Measurements from ENCODE around the gene HBM.

DNA sequence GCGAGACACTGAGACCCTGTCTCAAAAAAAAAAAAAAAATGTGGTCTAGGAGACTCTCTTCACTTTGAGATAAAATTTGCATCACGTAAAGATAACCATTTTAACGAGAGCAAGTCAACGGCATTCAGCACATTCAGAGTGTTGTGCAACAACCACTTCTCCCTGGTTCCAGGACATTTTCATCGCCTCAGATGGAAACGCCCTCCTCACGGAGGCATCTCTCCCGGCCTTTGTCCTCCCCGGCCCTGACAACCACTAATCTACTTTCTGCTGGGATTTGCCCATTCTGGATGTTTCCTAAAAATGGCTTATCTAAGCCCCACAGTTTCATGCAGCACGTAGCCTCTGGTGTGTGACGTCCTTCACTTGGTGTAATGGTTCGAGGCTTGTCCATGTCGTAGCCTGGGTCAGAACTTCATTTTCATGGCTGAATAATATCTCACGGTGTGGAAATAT is 21.0 kb upstream of the HBM start:
- TF ChIP-seq, protein P1, sequence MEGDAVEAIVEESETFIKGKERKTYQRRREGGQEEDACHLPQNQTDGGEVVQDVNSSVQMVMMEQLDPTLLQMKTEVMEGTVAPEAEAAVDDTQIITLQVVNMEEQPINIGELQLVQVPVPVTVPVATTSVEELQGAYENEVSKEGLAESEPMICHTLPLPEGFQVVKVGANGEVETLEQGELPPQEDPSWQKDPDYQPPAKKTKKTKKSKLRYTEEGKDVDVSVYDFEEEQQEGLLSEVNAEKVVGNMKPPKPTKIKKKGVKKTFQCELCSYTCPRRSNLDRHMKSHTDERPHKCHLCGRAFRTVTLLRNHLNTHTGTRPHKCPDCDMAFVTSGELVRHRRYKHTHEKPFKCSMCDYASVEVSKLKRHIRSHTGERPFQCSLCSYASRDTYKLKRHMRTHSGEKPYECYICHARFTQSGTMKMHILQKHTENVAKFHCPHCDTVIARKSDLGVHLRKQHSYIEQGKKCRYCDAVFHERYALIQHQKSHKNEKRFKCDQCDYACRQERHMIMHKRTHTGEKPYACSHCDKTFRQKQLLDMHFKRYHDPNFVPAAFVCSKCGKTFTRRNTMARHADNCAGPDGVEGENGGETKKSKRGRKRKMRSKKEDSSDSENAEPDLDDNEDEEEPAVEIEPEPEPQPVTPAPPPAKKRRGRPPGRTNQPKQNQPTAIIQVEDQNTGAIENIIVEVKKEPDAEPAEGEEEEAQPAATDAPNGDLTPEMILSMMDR (IDR thresholded peaks at IDR 0.05; ENCODE audit: low read depth, low read length, poor library complexity, severe bottlenecking) = no peak
- no peak for TF ChIP-seq EZH2phosphoT487 (IDR thresholded peaks at IDR 0.05; ENCODE audit: borderline replicate concordance, low read length)
